ENCODE measurements around the gene PLA2G12A. TPM values are rescaled to one million over a fixed set of nuclear protein-coding genes. Genes with fewer than 3 reads are reported as not detected.
"Not testable (repeated sequence)": the region's sequence is repeated elsewhere in the genome, so short reads cannot be mapped to it uniquely, and the experiment has no call there.

Gene PLA2G12A
- total RNA-seq, 1 donor from 2014 or later: 39.8 TPM

DNA sequence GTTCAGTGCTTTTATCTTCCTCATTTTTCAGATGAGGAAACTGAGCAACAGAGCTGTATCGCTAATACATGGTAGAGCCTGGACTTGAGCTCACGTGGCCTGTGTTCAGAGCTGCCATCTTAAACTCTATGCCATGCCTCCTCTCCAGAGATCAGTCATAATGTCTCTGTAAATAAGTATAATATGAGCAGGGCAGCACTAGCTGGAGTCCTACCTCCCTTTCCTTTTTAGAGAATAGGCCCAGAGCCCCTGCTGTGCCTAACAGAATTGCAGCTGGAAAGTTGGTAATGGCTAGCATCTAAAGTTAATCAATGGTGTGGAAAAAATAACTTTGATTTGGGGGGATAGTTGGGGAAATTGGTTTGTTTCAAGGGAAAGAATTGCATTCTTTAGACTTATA is 47.0 kb downstream of the PLA2G12A start:
- DNase-seq (ENCODE audit: extremely low read depth, low read depth, low spot score): no peak

DNA sequence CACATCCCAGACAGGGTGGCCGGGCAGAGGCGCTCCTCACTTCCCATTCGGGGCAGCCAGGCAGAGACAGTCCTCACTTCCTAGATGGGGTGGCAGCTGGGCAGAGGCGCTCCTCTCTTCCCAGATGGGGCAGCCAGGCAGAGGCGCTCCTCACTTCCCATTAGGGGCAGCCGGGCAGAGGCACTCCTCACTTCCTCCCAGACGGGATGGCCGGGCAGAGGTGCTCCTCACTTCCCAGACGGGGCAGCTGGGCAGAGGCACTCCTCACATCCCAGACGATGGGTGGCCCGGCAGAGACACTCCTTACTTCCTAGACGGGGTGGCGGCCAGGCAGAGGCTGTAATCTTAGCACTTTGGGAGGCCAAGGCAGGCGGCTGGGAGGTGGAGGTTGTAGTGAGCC is 50.9 kb downstream of the PLA2G12A start:
- not testable (repeated sequence) for DNase-seq (ENCODE audit: extremely low read depth, low read depth, low spot score)

DNA sequence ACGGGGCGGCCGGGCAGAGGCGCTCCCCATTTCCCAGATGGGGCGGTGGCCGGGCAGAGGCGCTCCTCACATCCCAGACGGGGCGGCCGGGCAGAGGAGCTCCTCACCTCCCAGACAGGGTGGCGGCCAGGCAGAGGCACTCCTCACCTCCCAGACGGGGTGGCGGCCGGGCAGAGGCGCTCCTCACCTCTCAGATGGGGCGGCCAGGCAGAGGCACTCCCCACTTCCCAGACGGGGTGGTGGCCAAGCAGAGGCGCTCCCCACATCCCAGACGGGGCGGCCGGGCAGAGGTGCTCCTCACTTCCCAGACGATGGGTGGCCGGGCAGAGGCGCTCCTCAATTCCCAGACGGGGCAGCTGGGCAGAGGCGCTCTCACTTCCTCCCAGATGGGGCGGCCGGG is 51.4 kb downstream of the PLA2G12A start:
- DNase-seq (ENCODE audit: extremely low read depth, low read depth, low spot score): not testable (repeated sequence)

DNA sequence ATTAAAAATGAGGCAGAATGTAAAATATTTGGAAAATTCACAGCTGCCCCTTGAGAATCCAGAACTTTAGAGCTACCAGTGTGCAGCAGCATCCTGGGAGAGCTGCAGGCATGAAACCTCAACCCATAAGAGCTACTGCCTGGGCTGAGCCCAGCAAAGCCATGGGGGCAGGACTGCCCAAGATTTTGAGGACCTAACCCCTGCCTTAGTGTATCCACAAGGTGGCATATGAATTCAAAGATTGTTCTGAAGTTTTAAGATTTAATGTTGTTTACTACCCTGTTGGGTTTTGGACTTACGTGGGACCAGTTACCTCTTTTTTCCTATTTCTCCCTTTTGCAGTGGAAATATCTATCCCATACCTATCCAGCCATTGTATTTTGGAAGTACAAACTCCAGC is 53.0 kb downstream of the PLA2G12A start:
- DNase-seq (ENCODE audit: extremely low read depth, low read depth, low spot score): no peak

DNA sequence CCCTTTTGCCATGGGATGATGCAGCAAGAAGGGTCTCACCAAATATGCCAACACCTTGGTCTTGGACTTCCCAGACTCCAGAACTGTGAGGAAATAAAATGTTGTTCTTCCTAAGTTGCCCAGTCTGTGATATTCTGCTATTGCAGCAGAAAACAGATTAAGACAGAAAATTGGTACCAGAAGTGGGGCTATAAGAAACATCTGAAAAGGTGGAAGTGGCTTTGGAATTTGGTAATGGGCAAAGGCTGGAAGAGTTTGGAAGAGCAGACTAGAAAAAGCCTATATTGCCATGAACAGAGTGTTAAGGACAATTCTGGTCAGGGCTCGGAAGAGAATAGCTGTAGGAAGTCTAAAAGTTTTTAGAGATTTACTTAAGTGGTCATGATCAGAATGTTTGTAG is 54.0 kb downstream of the PLA2G12A start:
- no peak for DNase-seq (ENCODE audit: extremely low read depth, low read depth, low spot score)

DNA sequence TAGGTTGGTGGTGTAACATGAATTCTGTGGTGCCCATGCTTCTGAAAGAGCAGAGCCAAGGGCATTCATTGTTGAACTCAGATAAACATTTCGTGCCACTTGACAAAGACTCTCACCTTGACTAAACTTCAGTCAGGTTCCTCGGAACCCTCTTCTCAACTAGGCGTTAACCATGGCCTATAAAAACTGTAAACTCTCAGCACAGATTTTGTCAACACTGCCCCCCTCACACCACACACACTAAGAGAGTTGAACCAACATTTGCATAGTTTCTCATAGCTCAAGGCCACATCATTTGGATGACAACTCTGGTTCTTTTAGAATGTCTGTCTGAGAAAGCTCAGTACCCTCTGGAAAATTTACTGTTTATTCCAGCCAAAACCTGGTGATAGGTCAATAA is 54.7 kb downstream of the PLA2G12A start:
- no peak for DNase-seq (ENCODE audit: extremely low read depth, low read depth, low spot score)

DNA sequence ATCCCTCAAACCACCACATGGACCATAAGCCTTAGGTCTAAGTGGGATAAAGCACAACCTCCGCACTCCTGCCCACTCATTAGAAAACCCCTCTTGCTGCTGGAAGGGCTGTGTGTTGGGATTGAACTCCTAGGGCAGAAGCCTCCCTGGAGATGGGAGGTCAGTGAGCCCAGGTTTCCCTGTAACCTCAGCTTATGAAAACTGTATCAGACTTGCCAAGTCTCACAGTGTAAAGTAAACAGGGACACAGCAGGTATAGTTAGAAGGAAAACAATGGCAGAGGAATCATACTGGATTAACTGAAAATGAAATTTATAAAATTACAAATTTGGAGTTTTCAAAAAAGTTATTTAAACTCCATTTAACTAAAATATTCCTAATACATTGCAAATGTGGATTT is 56.6 kb downstream of the PLA2G12A start:
- DNase-seq (ENCODE audit: extremely low read depth, low read depth, low spot score): no peak

DNA sequence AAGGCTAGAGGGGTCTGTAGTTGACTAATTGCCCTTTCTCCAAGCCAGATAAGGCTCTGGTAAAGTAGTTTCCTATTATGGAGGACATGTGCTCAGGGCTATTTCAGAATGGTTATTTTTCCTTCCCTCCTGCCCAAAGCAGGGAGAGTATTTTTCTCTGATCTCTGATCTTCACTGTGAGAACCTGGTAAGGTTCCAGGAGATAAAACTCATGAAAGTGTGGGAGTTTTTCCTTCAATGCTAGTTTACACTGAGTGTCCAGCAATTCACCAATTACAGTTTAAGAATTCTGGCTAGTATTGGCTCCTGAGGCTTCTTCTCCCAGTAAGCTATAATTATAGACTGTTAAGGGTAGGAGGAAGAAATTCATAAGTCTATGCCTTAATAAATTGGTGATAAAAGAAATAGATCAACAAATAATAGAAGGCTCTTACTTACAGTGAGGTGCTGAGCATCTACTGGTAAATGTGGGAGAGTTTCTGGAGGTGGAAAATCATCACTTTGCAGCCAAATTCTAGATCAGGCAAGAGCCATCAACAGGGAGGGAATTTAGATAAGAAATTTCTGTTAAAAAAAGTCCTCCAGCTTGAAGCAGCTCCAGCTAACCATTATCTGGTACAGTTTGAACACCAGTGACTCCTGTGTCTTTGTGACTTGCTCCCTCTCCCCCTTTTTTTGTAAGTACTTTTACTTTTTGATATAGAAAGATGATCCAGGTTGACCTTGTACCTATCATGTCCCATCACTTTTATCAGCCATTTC is 57.5 kb downstream of the PLA2G12A start:
- DNase-seq (ENCODE audit: extremely low read depth, low read depth, low spot score): no peak

DNA sequence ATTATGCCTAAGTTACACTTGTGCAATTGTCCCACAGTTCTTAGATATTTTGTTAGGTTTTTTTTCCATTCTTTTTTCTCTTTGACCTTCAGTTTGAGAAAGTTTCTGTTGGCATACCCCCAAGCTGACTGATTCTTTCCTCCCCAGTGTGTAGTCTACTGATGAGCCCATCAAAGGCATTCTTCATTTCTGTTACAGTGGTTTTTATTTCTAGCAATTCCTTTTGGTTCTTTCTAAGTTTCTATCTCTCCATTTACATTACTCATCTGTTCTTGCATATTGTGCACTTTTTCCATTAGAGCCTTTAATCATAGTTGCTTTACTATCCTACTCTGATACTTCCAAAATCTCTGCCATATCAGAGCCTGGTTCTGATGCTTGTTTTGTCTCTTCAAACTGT is 58.5 kb downstream of the PLA2G12A start:
- no peak for DNase-seq (ENCODE audit: extremely low read depth, low read depth, low spot score)

DNA sequence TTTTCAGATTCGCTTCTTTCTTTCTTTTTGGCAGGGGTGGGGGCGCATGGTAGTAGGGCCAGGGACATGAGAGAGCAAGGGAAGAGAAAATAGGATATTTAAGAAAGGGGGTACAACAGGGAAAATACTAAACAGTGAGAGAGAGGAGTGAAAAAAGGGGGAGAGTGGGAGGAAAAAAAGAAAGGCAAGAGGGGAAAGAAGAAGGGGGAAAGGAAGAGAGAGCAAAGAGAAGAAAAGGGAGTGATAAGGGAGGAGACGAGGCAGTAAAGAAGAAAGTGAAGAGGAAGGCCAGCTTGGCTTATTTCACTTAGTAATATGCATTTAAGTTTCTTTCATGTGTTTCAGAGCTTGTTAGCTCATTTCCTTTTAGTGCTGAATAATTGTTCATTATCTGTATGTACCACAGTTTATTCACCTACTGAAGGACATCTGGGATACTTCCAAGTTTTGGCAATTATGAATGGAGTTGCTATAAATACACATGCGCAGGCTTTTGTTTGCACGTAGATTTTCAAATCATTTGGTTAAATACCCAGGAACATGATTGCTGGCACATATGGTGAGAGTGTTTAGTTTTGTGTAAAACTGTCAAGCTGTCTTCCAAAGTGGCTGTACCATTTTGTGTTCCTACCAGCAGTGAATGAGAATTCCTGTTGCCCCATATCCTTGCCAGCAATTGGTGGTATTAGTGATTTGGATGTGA is 63.9 kb downstream of the PLA2G12A start:
- DNase-seq (ENCODE audit: extremely low read depth, low read depth, low spot score): no peak

DNA sequence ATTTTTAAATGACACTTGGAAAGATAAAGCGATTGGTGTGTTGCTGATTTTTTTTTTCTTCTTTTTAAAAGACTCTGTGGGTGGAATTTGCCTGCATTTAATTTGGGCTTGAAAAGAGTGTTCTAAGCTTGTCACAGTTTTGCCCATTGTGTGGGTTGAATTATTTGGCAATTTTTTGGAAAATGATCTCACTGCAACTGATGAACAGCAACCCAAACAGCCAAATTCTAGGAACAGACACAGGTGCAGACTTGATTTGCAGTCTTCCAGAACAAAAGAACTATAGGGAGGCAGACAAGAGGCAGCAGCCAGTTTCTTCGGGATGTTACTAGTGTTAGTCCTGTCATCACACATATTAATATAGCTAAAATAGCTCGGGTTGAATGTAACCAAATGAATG is 67.1 kb downstream of the PLA2G12A start:
- DNase-seq (ENCODE audit: extremely low read depth, low read depth, low spot score): no peak

DNA sequence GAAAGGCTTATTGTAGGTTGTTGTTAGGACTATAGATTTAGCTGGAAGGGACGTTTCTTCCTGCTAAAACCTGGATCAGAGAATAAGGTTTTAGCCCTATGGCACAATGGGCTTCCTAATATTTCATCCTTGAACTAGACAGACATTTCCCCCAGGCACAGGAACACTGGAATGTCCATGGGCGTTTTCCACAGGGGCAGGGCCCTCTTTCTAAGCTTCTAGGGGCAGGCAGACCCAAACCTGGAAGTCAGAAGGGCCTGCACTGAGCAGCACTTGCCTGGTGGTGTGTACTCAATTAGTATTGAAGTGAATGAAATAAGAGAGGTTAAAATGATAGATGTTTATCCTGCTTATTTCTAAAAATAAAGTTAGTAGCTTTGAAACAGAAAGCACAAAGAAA is 67.8 kb downstream of the PLA2G12A start:
- no peak for DNase-seq (ENCODE audit: extremely low read depth, low read depth, low spot score)

Other genes with a start within 250 kb of the PLA2G12A start
- gene MCUB, start 169.8 kb downstream of the PLA2G12A start, total RNA-seq: 59.2 and 109 TPM in 2 replicates
- gene CASP6, start 26.6 kb downstream of the PLA2G12A start, total RNA-seq: 33.0 and 37.6 TPM in 2 replicates
- gene CFI, start 71.9 kb upstream of the PLA2G12A start, total RNA-seq: 45.9 and 61.9 TPM in 2 replicates
- 12.1 and 13.2 TPM in 2 replicates for gene GAR1, start 85.7 kb upstream of the PLA2G12A start, total RNA-seq
- gene RRH, start 97.9 kb upstream of the PLA2G12A start, total RNA-seq: not detected in 2 replicates
- 0.15 and 0.18 TPM in 2 replicates for gene LRIT3, start 118.0 kb upstream of the PLA2G12A start, total RNA-seq
- 0.10 and 0.41 TPM in 2 replicates for gene EGF, start 182.8 kb upstream of the PLA2G12A start, total RNA-seq

Data from glomerular endothelial cell (primary cell).